Upper lobe of left lung (tissue), 4 donors: ENCODE data around the gene OSBP2.

Source experiments
- POLR2A ChIP-seq, 4 donors: fragments of 450-650 bp; IDR thresholded peaks; one replicate each; pipeline ENCODE4 v1.5.1; 2016 to 2017; ENCODE audit warnings: antibody characterized with exemption in 4 of 4, mild to moderate bottlenecking in 2 of 4
- POLR2AphosphoS5 ChIP-seq, 2 donors: sonication (generic); formaldehyde crosslinking; IDR thresholded peaks; one replicate each; pipeline ENCODE4 v1.5.1; 2017; ENCODE audit warnings: antibody characterized with exemption in 2 of 2
- TF ChIP-seq, protein P1 (sequence below), 6 experiments: fragments of 450-650 bp in 4 of 6; fragments of 200-600 bp in 2 of 6; sonication (generic) in 2 of 6; IDR thresholded peaks; one replicate each; pipeline ENCODE4 v1.5.1; 2016 to 2019; ENCODE audit warnings: antibody characterized with exemption in 6 of 6

DNA sequence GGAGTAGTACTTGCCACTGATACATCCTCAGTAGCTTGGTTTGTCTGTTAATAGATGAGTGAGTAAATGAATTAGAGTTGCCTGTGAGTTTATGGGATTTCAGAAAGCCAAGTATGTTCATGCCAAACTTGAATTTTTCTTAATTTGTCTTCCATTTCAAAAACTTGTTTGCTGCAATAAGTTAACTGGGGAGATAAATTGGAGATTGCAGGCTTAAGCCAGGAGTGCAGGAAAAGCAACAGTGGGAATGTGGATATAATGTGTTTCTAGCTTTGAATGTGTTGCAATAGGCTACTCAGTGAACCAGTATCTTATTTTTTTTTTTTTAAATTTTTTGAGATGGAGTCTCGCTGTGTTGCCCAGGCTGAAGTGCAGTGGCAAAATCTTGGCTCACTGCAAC lies 8.2 kb downstream of the OSBP2 start:
- TF ChIP-seq, protein P1, sequence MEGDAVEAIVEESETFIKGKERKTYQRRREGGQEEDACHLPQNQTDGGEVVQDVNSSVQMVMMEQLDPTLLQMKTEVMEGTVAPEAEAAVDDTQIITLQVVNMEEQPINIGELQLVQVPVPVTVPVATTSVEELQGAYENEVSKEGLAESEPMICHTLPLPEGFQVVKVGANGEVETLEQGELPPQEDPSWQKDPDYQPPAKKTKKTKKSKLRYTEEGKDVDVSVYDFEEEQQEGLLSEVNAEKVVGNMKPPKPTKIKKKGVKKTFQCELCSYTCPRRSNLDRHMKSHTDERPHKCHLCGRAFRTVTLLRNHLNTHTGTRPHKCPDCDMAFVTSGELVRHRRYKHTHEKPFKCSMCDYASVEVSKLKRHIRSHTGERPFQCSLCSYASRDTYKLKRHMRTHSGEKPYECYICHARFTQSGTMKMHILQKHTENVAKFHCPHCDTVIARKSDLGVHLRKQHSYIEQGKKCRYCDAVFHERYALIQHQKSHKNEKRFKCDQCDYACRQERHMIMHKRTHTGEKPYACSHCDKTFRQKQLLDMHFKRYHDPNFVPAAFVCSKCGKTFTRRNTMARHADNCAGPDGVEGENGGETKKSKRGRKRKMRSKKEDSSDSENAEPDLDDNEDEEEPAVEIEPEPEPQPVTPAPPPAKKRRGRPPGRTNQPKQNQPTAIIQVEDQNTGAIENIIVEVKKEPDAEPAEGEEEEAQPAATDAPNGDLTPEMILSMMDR (IDR thresholded peaks at IDR 0.05) = no peak
- TF ChIP-seq POLR2A (IDR thresholded peaks at IDR 0.05) (no peak), POLR2AphosphoS5 (IDR thresholded peaks at IDR 0.05) (no peak)
